Osteoblast (primary cell): ENCODE data around the gene RPL7A. TPM values are rescaled to one million over a fixed set of nuclear protein-coding genes. Genes with fewer than 3 reads are reported as not detected.

ENCODE experiments used
- DNase-seq: peaks from one replicate; pipeline ENCODE4 v3.0.0; 2011; ENCODE audit warnings: low spot score, mixed read lengths; ENCODE audit not compliant: insufficient read length; ENCODE audit errors: missing footprints
- H2AFZ ChIP-seq: 2 replicates; pipeline ENCODE4 v1.6.0; 2011; ENCODE audit warnings: mild to moderate bottlenecking, low read length
- H3K27ac ChIP-seq: 2 replicates; pipeline ENCODE4 v1.5.1; 2011; ENCODE audit warnings: mild to moderate bottlenecking, low read depth, low read length, moderate library complexity
- H3K27me3 ChIP-seq: 2 replicates; pipeline ENCODE4 v1.6.0; 2012; ENCODE audit warnings: mild to moderate bottlenecking, control low read depth, inconsistent platforms, low read length, moderate library complexity; ENCODE audit not compliant: insufficient read depth
- H3K36me3 ChIP-seq: 2 replicates; pipeline ENCODE4 v1.5.1; 2011; ENCODE audit warnings: mild to moderate bottlenecking, low read length, control low read depth, moderate library complexity; ENCODE audit not compliant: insufficient read depth
- H3K4me1 ChIP-seq: 2 replicates; pipeline ENCODE4 v1.5.1; 2011; ENCODE audit warnings: mild to moderate bottlenecking, low read length, control low read depth, moderate library complexity; ENCODE audit not compliant: insufficient read depth
- H3K4me2 ChIP-seq: 2 replicates; pipeline ENCODE4 v1.6.0; 2011; ENCODE audit warnings: mild to moderate bottlenecking, low read length; ENCODE audit not compliant: insufficient read depth
- H3K4me3 ChIP-seq: fragments of 200-600 bp; sonication (generic); 3 replicates; pipeline ENCODE4 v1.5.1; 2012; ENCODE audit warnings: mild to moderate bottlenecking, low read length, inconsistent platforms; ENCODE audit not compliant: insufficient read depth
- H3K79me2 ChIP-seq: 2 replicates; pipeline ENCODE4 v1.6.0; 2012; ENCODE audit warnings: mild to moderate bottlenecking, low read length, control low read depth, inconsistent platforms; ENCODE audit not compliant: insufficient read depth
- H3K9me3 ChIP-seq: 2 replicates; pipeline ENCODE4 v1.5.1; 2011; ENCODE audit warnings: low read depth, low read length, control low read depth
- H4K20me1 ChIP-seq: 2 replicates; pipeline ENCODE4 v1.6.0; 2012; ENCODE audit warnings: mild to moderate bottlenecking, low read length, control low read depth; ENCODE audit not compliant: insufficient read depth
- CTCF ChIP-seq: IDR thresholded peaks from 2 replicates; pipeline ENCODE4 v1.5.1; 2011; ENCODE audit warnings: mild to moderate bottlenecking, low read depth, low read length, moderate library complexity; ENCODE audit errors: extremely low read depth
- small RNA-seq: library from RNA; depleted of rRNA; stranded (forward); fragments of <200 nt; gene quantifications from one replicate; pipeline ENCODE3, GENCODE V24; 2012
- total RNA-seq: library from RNA; depleted of rRNA; stranded (reverse); fragments of >200 nt; gene quantifications from 2 replicates; pipeline ENCODE4 v1.2.3, GENCODE V29; 2012

RPL7A gene
- total RNA-seq, 1 donor: 1,763 TPM

DNA sequence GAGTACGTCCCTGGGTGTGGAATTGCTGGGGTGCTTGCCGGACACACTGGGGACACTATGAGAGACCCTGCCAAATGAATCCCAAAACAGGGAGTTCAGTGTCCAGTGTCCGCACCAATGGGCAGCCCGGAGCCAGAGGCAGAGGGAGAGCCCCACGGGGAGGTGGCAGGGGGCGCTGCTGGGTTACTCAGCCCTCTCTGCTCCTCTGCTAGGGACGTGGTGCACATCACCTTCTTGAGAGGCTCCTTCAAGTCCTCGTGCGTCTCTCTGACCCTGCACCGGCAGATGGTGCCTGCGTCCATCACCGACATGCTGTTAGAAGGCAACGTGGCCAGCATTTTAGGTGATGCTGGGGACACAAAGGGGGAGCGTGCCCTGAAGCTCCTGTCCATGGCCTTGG, 48.9 kb downstream of the RPL7A start:
- no peak overlapping the region for H3K4me3 ChIP-seq
- no peak overlapping the region for H3K27ac ChIP-seq
- peak; percentile 94 for DNase-seq
- H3K79me2 ChIP-seq: no peaks in the 10 kb centered on the region
- TF ChIP-seq CTCF: peak; percentile 37
- peaks cover 30% of the 10 kb centered on the region for H3K27me3 ChIP-seq
- H3K36me3 ChIP-seq: no peaks in the 10 kb centered on the region
- no peaks in the 10 kb centered on the region for H3K4me1 ChIP-seq
- no peaks in the 10 kb centered on the region for H3K9me3 ChIP-seq
- no peak overlapping the region for H2AFZ ChIP-seq
- H4K20me1 ChIP-seq: no peaks in the 10 kb centered on the region
- H3K4me2 ChIP-seq: no peak overlapping the region

DNA sequence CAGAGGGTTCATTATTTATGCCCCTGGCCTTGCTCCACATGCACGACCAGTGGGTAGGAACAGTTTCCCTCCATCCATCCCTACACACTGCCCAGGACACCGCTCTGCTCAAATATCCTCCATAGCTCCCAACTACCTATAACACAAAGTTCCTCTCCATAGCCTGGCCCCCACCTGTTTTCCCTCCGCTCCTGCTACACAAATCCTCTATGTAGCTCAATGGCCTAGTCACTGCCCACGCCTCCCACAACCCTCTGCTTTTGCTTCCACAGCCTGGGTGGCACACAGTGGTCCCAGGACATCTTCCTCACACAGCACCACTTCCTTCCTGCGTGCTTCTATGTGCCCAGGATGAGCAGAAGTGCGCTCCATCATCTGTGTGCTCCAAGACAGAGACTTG, 49.4 kb downstream of the RPL7A start:
- H2AFZ ChIP-seq: no peak overlapping the region
- H3K36me3 ChIP-seq: no peaks in the 10 kb centered on the region
- no peak overlapping the region for H3K27ac ChIP-seq
- no peaks in the 10 kb centered on the region for H3K79me2 ChIP-seq
- H3K4me1 ChIP-seq: no peaks in the 10 kb centered on the region
- H4K20me1 ChIP-seq: no peaks in the 10 kb centered on the region
- H3K9me3 ChIP-seq: no peaks in the 10 kb centered on the region
- no peak overlapping the region for H3K4me2 ChIP-seq
- H3K4me3 ChIP-seq: no peak overlapping the region
- peaks cover 30% of the 10 kb centered on the region for H3K27me3 ChIP-seq
- TF ChIP-seq CTCF: no peak
- no peak for DNase-seq

DNA sequence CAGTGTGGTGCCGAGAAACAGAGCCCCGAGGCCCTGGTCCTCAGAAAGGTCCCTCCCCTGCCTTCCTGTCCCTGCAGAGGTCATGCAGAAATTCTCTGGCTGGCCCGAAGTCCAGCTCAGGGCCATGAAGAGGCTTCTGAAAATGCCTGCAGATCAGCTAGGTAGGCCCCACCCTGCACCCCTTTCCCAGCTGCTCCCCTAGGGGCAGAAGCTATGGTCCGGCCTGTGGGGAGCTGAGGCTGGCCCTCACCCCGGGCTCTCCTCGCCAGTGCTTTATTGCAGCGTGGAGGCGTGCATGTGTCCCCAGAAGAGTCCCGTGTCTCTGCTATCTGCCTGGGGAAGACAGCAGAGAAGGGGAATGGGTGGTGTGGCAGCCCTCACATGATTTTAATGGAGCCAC, 49.9 kb downstream of the RPL7A start:
- Histone ChIP-seq H3K27me3 (peaks cover 30% of the 10 kb centered on the region), H3K36me3 (no peaks in the 10 kb centered on the region), H2AFZ (no peak overlapping the region), H3K4me1 (no peaks in the 10 kb centered on the region), H3K9me3 (no peaks in the 10 kb centered on the region), H3K4me2 (no peak overlapping the region), H3K4me3 (no peak overlapping the region), H3K79me2 (no peaks in the 10 kb centered on the region), H3K27ac (no peak overlapping the region), H4K20me1 (no peaks in the 10 kb centered on the region)
- no peak for TF ChIP-seq CTCF
- peak; percentile 81 for DNase-seq

DNA sequence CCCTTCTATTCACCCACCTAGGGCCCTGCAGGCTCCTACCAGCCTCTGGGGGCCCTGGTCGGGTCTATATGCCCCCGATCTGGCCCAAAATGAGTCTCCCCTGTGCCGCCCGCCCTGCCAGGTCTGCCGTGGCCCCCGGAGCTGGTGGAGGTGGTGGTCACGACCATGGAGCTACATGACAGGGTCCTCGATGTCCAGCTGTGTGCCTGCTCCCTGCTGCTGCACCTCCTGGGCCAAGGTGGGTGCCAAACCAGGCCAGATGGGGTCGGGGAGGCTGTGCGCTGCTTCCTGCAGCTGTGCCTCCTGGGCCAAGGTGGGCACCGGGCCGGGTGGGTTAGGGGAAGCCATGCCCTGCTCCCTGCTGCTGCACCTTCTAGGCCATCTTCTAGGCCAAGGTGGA, 52.3 kb downstream of the RPL7A start:
- no peaks in the 10 kb centered on the region for H3K79me2 ChIP-seq
- H3K4me1 ChIP-seq: peaks cover 1% of the 10 kb centered on the region
- H2AFZ ChIP-seq: no peak overlapping the region
- H3K36me3 ChIP-seq: peaks cover 5% of the 10 kb centered on the region
- no peak overlapping the region for H3K27ac ChIP-seq
- DNase-seq: peak; percentile 14
- peaks cover 15% of the 10 kb centered on the region for H3K27me3 ChIP-seq
- no peak overlapping the region for H3K4me3 ChIP-seq
- peaks cover 7% of the 10 kb centered on the region for H4K20me1 ChIP-seq
- no peaks in the 10 kb centered on the region for H3K9me3 ChIP-seq
- no peak overlapping the region for H3K4me2 ChIP-seq
- no peak for TF ChIP-seq CTCF

Small RNA genes within 50 kb of the gene (small RNA-seq; reads per million reads assigned to genes)
- gene RF00019: not detected
- gene SNORD24: not detected
- not detected for gene SNORD36A
- gene SNORD36B: not detected
- gene SNORD36C: not detected

Other genes with a start within 250 kb of the RPL7A start
- 11.2 and 12.7 TPM in 2 replicates for gene RALGDS, start 227.0 kb upstream of the RPL7A start, total RNA-seq
- 3.3 and 3.8 TPM in 2 replicates for gene GBGT1, start 184.3 kb upstream of the RPL7A start, total RNA-seq
- not detected in 2 replicates for gene OBP2B, start 139.0 kb upstream of the RPL7A start, total RNA-seq
- gene ABO, start 73.0 kb upstream of the RPL7A start, total RNA-seq: not detected in 2 replicates
- 5.9 and 7.6 TPM in 2 replicates for gene SURF6, start 12.0 kb upstream of the RPL7A start, total RNA-seq
- gene MED22, start 87 bp upstream of the RPL7A start, total RNA-seq: 14.5 and 15.3 TPM in 2 replicates
- 21.0 and 24.8 TPM in 2 replicates for gene SURF1, start 8.3 kb downstream of the RPL7A start, total RNA-seq
- 10.3 and 15.2 TPM in 2 replicates for gene SURF2, start 8.3 kb downstream of the RPL7A start, total RNA-seq
- 366 and 392 TPM in 2 replicates for gene SURF4, start 27.8 kb downstream of the RPL7A start, total RNA-seq
- gene STKLD1, start 28.1 kb downstream of the RPL7A start, total RNA-seq: 0.72 and 1.2 TPM in 2 replicates
- gene REXO4, start 69.8 kb downstream of the RPL7A start, total RNA-seq: 10.6 and 11.9 TPM in 2 replicates
- gene ADAMTS13, start 74.1 kb downstream of the RPL7A start, total RNA-seq: 1.2 and 1.4 TPM in 2 replicates
- 8.0 and 9.0 TPM in 2 replicates for gene CACFD1, start 111.8 kb downstream of the RPL7A start, total RNA-seq
- 25.3 TPM in 2 replicates for gene SLC2A6, start 130.9 kb downstream of the RPL7A start, total RNA-seq
- not detected in 2 replicates for gene MYMK, start 176.7 kb downstream of the RPL7A start, total RNA-seq
- under 0.01 and 0.29 TPM in 2 replicates for gene ADAMTSL2, start 186.5 kb downstream of the RPL7A start, total RNA-seq